HG03342 (cell line): Measurements from ENCODE around the gene FER1L5.

Experiments
- ATAC-seq: cut with Tn5 transposase; IDR thresholded peaks from one replicate; pipeline ENCODE4 v1.9.1; 2021; ENCODE audit warnings: mild to moderate bottlenecking, moderate library complexity; ENCODE audit not compliant: unreplicated experiment

The FER1L5 gene

GRCh38 chr2:96642564-96643360 lies at the start of gene FER1L5:
TSS of gene FER1L5 (plus strand) at chr2:96642764. CDS start at chr2:96642837, 73 bp downstream.
- no peak for ATAC-seq

GRCh38 chr2:96594282-96594681 lies 48.3 kb upstream of the FER1L5 start:
- no peak for ATAC-seq

- no peak for ATAC-seq
These were observed 47.8 kb upstream of the FER1L5 start for GRCh38 chr2:96594691-96595152.

GRCh38 chr2:96596596-96596995 lies 46.0 kb upstream of the FER1L5 start:
- ATAC-seq, result no peak

- no peak for ATAC-seq
These were observed 42.6 kb upstream of the FER1L5 start for GRCh38 chr2:96599941-96600340.

- no peak for ATAC-seq
These were observed 40.9 kb upstream of the FER1L5 start for GRCh38 chr2:96601382-96602292.

- ATAC-seq, result no peak
These were observed 40.2 kb upstream of the FER1L5 start for GRCh38 chr2:96602330-96602823.

GRCh38 chr2:96604104-96604503 lies 38.5 kb upstream of the FER1L5 start:
- no peak for ATAC-seq

GRCh38 chr2:96608469-96609455 lies 33.8 kb upstream of the FER1L5 start:
- ATAC-seq, result no peak

- no peak for ATAC-seq
These were observed 26.4 kb upstream of the FER1L5 start for GRCh38 chr2:96616128-96616527.

GRCh38 chr2:96616535-96616934 lies 26.0 kb upstream of the FER1L5 start:
- no peak for ATAC-seq

- no peak for ATAC-seq
These were observed 25.6 kb upstream of the FER1L5 start for GRCh38 chr2:96617012-96617411.

GRCh38 chr2:96618596-96619283 lies 23.8 kb upstream of the FER1L5 start:
- ATAC-seq, result no peak

- ATAC-seq, result no peak
These were observed 20.0 kb upstream of the FER1L5 start for GRCh38 chr2:96622544-96622943.

- no peak for ATAC-seq
These were observed 19.4 kb upstream of the FER1L5 start for GRCh38 chr2:96623116-96623515.

GRCh38 chr2:96625571-96626552 lies 16.7 kb upstream of the FER1L5 start:
- no peak for ATAC-seq

GRCh38 chr2:96626553-96626942 lies 16.0 kb upstream of the FER1L5 start:
- no peak for ATAC-seq

- ATAC-seq, result no peak
These were observed 10.6 kb upstream of the FER1L5 start for GRCh38 chr2:96631804-96632435.
